Posterior vena cava (tissue), 2 donors: ENCODE measurements around the gene ATP13A3. TPM values are rescaled to one million over a fixed set of nuclear protein-coding genes. Genes with fewer than 3 reads are reported as not detected.

ENCODE experiments used
- DNase-seq: peaks from one replicate; pipeline ENCODE4 v3.0.0-alpha.2; 2020; ENCODE audit warnings: low spot score
- intact Hi-C, 2 donors: fragments of 100-400 bp; cut with DNase I; formaldehyde crosslinking; loops; one replicate each; pipeline versions ENCODE4 v1.14.1 to v1.14.2; 2022 to 2023
- total RNA-seq, 2 donors: library from RNA; stranded (reverse); fragmentation: NEBNext Ultra II Directional; extraction: Animal tissue kit (Norgen Biotek cat#: 25700); gene quantifications; one replicate each; pipeline ENCODE4 v1.2.1, GENCODE V29; 2021
- donor health status: DM: yes; HTN: yes; CAD: no.
- donor health status: DM: yes; HTN: yes; CAD: no.

The ATP13A3 gene
- total RNA-seq, 2 donors from 2014 or later: 86.3 to 152 TPM

DNA sequence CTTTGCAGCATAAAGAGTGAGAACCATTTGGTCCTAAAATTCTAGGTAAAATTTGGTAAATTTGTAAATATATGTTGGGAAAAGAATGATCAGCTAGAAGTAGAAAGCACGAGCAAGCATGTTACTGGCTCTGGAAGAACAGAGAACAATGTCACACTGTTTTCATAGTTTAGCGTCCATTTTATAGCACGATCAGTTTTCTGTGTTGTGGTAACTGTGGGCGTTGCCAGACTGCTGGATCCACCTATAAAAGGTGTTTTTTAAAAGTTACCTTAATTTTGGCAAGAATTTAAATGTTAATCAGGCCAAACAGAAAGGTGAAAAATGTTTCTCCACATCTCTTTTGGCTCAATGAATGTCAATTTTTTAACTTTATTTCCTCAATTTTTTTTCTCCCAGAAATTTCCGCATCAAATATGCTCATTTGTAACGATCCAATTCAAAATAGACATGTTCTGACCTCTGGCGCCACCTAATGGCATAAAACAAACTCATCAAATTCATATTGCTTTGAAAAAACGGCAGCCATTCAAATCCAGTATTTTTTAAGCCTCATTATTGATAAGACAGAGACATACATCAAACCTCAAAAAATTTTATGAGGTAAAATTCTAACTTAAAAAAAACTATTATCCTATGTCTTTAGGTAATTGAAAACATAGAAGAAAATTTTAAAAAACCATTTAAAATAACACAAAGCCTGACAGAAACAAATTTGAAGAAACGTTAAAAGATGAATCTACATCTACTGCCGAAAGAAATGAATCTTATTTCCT, 82.2 kb downstream of the ATP13A3 start:
- intact Hi-C loops: no loop called here
- DNase-seq: no peak

DNA sequence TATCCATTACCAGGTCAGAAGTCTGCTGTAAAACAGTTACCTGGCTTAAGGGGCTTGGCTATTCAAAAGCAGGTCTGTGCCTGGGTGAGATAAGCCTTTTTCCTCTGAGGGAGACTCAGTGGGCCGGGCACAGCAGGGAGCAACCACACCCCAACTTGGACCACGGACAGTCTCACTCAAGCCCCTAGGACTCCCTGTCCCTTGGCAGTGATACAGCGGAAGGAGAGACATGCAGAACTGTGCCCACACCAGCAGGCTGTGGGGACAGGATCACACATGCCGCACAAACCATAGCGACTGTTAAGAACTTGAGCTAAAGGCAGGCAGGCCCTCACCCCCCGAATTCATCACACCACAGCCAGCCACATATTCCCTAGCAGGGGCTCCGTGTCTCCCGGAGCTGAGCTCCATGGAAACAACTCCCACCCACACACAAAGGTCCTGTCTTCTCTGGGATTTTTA, 84.9 kb downstream of the ATP13A3 start:
- intact Hi-C loops: no loop called here
- DNase-seq: no peak

DNA sequence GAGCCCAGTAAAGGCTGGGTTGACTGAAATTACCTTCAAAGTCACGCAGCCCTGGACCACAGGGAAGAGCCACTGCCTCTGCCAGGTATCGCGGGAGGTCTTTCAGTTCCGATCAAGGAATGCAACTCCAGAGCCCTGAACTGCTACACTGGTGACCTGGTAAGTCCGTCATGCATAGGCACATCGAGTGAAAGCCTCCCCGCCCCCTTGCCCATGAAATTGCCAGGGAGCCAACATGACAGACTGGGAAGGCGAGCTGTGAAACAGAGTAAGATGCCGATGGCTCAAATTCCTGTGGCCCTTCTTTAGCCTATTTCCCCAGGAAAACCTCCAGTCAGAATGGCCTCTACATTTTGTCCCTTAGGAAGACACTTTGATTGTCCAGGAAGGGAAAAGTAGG, 85.5 kb downstream of the ATP13A3 start:
- DNase-seq: no peak
- intact Hi-C loops: no loop called here

DNA sequence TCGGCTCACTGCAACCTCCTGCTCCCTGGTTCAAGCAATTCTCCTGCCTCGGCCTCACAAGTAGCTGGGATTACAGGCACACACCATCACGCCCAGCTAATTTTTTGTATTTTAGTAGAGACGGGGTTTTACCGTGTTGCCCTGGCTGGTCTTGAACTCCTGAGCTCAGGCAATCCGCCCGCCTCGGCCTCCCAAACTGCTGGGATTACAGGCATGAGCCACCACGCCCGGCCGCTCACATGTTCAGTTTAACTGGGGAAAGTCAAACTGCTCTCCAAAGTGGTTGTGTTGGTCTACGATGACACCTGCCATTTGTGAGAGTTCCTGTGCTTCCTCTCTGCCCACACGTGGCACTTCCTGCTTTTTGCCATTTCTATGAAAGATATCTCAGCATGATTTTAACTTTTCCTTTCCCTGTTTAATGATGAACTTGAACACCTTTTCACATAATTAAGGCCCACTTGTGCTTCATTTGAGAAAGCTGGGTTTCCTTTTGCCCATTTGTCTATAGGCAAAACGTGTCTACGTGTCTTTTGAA, 86.9 kb downstream of the ATP13A3 start:
- intact Hi-C loops: loop anchor here (5.0 kb wide), 2 partner anchors 58 to 63 kb away; no protein-coding TSS in a partner anchor

DNA sequence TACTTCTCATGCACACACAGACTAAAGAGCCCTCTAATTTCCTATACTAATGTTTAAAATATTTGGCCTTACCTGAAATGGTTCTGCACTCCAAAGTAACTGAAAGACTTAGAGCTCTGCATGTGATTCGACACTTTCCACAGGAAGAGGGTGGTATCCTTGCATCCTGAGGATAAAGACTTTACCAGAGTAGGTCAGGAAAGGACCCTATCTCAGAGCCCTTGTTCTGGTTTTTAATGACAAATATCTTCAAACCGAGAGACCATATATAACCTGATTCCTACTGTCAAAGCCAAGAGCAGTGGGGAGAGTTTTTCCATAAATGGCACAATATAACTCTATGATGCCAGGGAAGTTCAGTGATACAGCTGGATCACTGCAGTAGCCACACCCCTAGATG, 87.6 kb downstream of the ATP13A3 start, which contains the start of gene GP5:
GP5 (minus strand) TSS at position 101 of the 400 bp plus-strand sequence. CDS start 984 bp downstream, outside the sequence.
- intact Hi-C loops: loop anchor here (5.0 kb wide), 2 partner anchors 57 to 62 kb away; no protein-coding TSS in a partner anchor
- DNase-seq: no peak

More for the DNA sequence above, 86.9 kb downstream of the ATP13A3 start:
- DNase-seq: no peak

DNA sequence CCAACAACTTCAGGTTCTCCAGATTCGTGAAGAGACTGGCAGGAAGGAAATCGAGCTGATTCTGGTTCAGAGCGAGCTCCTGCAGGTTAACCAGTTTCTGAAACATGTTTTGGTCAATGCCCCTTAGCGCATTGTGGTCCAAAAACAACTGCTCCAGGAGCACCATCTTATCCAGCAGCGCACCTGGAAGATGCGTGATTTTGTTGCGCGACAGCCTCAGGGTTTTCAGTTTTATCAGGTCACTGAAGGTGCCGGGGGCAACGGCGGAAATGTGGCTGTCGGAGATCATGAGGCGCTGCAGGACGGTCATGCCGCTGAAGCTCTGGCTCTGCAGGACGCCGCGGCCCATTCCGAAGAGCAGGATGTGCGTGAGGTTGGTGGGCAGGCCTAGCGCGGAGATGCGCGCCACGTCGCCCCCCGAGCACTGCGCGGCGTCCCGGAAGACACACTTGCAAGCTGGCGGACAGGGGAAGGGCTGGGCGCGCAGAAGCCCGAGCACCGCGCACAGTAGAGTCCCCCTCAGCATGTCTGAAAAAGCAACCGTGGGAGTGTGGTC, 89.0 kb downstream of the ATP13A3 start:
- intact Hi-C loops: loop anchor here (5.0 kb wide), 2 partner anchors 56 to 61 kb away; no protein-coding TSS in a partner anchor
- no peak for DNase-seq

DNA sequence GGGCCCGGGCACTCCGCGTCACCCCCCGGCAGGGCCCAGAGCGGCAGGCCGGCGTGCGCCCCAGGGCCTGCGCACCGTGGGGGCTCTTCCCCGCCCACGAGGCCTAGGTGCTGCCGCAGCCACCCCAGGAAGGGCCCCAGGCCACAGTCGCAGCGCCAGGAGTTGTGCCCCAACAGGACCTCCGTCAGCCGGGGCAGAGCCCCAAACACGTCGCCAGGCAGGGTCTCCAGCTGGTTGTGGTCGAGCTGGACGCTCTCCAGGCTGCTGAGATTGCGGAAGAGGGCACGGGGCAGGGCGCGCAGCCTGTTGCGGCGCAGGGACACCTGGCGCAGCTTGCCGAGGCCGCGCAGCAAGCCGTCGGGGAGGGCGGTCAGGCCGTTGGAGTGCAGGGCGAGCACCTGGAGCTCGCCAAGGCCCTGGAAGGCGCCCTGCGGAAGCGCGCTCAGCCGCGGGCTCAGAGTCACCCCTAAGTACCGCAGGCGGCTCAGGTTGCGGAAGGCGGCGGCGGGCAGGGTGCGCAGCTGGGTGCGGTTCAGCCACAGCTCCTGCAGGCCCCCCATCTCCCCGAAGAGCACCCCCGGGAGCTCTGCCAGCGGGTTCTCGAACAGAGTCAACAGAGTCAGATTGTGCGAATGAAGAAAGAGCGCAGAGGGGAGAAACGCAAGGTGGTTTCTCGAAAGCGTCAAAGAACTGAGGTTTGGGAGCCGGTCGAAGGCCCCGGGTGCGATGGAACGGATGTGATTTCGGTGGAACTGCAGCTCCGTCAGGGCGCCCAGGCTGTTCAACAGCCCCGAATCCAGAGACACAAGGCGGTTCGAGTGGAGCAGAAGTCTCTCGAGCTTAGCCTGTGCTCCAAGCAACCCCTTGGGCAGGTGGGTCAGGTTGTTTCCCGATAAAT, 89.7 kb downstream of the ATP13A3 start:
- no peak for DNase-seq
- intact Hi-C loops: loop anchor here (5.0 kb wide), 2 partner anchors 55 to 60 kb away; no protein-coding TSS in a partner anchor

DNA sequence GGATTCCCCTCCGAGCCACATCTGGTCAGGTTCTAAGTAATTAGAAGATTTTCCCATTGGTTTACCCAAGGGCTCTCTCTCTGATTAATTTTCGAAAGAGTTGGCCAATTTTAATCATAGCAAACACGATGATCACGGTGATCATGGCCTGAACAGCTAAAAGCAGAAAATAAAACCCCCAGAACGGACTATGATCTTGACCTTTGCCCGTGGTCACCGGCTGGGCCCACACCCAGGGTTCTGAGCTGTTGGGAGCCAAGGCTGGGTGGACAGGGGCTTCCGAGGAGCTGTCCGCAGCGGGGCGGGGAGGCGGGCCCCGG, 90.3 kb downstream of the ATP13A3 start:
- intact Hi-C loops: loop anchor here (5.0 kb wide), 2 partner anchors 54 to 59 kb away; no protein-coding TSS in a partner anchor
- no peak for DNase-seq

DNA sequence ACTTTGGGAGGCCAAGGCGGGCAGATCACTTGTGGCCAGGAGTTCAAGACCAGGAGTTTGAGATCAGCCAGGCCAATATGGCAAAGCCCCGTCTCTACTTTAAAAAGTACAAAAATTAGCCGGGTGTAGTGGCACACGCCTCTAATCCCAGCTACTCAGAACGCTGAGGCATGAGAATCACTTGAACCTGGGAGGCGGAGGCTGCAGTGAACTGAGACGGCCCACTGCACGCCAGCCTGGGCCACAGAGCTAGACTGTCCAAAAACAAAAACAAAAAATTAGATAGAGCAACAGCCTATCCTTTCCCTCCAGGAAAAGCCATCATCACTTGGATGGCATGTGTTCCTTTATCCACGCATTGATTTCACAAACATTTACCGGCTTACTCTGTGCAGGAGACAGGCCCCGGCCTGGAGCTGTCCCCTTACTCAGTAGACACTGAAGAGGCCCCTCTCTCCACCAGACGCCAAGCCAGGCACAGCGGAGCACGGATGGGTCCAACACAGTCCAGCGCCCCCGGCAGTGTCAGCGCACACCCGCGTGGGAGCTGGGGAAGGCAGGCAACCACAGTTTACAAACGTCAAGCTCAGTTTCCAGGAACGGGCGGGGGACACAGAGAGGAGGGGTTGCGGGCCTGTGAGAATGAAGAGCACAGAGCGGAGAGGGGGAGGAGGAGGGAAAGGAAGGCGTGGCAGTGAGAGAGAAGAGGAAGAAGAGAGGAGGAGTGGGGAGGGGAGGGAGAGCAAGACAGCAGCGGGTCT, 90.8 kb downstream of the ATP13A3 start:
- intact Hi-C loops: loop anchor here (5.0 kb wide), 2 partner anchors 54 to 59 kb away; no protein-coding TSS in a partner anchor
- peak; percentile 88 for DNase-seq

DNA sequence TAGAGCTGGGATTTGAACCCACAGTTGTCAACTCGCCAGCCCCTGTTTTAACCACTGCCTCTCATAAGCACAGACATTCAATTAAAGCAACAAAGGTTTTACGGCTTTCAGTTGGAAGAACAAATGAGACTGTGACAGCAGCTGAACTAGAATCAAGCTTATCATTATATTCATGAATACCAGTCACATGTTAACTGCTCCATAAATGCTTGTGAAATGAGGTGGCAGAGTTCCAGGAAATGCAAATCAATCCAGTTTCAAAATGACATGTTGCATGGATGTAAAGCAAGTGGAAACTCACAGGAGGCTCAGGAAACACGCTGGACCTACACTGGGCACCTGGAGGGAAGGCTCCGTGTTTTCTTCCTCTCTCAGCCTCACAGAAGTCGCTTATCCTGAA, 91.6 kb downstream of the ATP13A3 start:
- intact Hi-C loops: loop anchor here (5.0 kb wide), 2 partner anchors 53 to 58 kb away; no protein-coding TSS in a partner anchor
- no peak for DNase-seq

DNA sequence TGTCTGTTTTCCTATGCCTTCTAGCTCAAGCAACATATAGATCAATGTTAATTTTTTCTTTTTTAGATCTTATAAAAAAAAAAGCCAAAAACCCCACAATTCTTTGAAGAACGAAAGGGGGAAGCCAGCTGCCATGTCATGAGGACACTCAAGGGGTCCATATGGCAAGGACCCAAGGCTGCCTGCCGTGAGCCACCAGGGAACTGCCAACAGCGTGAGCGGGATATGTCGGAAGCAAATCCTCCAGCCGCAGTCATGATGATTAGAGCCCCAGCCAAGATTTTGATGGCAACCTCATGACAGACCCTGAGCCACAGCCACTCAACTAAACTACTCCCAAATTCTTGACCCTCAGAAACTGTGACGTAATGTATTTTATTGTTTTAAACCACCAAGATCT, 94.2 kb downstream of the ATP13A3 start:
- DNase-seq: no peak
- intact Hi-C loops: no loop called here

DNA sequence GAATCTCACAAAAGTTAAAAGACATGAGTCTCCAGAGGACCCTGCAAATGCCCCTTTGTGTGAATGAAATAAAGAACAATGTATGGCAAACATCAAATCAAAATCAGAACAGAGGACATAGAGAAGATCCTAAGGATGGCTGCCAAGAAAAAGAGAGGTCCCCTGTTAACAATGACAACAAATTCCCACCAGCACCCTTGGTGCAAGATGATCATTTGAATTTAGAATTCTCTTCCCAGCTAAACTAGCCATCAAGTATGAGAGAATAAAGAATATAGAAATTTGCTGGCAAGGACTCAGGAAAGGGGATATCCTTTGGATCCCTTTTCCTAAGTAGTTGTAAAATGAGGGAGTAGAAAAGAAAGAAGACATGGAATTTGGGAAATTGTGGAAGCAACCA, 96.0 kb downstream of the ATP13A3 start:
- intact Hi-C loops: no loop called here
- no peak for DNase-seq

DNA sequence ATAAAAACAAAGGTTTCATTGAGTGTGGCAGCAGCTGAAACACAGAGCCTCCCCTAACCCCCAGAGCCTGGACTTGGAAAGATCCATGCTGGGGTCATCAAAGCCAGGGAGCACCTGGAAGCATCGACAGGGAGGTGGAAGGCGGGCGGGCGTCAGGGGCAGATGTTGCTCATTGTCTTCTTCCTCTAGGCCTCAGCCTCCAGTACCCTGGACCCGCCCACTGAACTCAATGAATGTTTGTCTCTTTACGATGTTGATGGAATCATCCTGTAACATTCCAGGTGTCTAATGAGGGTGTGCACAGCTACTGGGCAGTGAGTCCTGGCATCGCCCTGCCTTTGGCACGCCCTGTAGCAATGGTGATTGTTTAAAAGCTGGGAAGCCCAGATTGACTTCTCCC, 97.5 kb downstream of the ATP13A3 start:
- intact Hi-C loops: no loop called here
- DNase-seq: peak; percentile 62

DNA sequence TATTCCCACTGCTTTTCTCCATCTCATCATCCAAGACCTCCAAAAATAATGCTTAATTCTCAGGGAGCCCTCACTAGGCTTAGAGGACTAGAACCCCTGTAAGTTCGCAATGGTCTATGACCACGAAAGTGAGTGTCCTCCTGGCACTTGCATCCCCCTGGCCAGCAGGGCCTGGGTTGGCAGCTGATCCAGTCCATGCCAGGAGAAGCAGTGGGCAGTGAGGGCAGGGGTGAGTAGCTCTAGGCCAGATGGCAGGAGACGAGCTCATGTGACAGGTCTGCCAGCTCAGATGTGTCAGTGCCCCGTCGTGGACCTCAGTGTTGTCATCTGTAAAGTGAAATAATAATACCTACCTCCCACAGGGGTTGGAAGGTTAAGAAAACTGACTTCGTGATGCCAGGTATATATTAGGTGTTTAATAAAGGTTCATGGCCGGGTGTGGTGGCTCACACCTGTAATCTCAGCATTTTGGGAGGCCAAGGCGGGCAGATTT, 98.8 kb downstream of the ATP13A3 start:
- DNase-seq: peak; percentile 26
- intact Hi-C loops: no loop called here

DNA sequence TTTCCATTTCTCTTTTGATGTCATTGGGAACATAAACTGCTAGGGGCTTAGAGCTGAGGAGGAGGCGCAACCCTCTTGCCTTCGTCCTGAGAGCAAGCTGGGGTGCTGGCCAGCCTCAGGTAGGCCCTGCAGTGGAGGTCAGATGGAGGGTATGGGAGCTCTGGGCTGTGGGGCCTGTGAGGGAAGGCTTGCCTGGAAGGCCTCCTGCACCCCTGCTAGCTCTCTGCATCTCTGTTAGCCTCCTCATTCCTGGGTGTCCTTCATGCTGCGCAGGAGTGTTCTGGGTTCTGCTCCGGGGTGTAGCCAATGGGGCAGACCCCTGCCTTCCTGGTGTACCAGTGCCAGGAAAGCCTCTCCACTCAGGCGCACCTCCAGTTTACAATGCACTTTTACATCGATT, 99.5 kb downstream of the ATP13A3 start:
- intact Hi-C loops: no loop called here
- DNase-seq: no peak

DNA sequence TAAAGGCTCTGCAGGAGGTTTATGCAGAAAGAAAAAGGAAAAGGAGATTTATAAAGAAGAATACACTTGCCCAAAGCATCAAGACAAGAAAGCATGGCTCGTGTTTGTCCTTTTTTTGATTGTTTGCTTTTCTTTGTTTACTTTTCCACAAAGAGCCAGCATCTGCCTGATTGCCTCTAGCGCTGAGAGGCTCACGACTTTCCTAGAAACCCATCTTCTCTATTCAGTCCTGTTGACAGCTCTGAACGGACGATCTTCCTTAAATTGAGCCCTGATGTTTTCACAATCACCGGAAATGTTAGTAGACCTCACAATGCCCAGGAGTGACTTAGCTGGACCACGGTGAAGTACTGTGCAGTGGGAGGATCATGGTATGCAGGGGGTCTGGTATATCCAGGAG, 100.2 kb downstream of the ATP13A3 start:
- DNase-seq: no peak
- intact Hi-C loops: no loop called here

DNA sequence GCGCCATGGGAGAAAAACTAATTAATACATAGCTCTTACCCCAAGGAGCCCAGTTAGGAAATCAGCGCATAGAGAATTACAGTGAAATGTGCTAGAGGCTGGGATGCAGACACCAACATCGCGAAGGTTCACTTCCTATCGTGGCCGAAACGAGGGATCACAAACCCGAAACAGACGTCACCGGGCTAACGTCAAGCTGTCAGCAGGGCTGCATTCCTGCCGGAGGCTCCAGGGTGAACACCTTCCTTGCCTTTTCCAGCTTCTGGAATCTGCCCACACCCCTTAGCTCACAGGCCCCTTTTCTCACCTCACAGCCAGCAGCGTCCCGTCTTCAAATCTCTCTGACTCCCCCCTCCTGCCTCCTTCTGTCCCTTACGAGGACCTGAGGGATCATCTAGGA, 100.7 kb downstream of the ATP13A3 start:
- DNase-seq: peak; percentile 66
- intact Hi-C loops: no loop called here

DNA sequence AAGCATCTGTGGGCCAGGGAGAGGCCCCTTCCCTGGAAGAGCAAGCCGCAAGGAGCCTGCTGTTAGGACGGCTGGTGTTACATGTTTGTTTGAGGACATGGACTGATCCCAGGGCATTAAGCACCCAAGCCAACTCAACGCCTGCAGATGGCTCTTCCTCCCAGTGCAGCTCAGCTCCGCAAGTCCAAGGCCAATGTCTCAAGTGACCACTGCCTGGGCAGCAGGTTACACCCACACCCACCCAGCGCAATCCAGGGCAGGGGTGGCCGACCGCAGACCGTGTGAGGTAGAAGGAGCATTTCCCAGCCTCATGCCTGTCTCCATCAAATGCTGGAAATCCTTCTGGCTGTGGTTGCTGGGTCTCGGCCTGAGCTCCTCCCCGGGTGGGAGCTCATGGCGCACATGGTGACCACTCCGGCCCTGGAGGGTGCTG, 102.2 kb downstream of the ATP13A3 start:
- peak; percentile 77 for DNase-seq
- intact Hi-C loops: no loop called here
